ENCODE measurements around the gene RO60. TPM values are rescaled to one million over a fixed set of nuclear protein-coding genes. Genes with fewer than 3 reads are reported as not detected.

RO60 gene
- total RNA-seq, 4 donors from 2014 or later: 137 to 185 (median 150) TPM

GRCh38 chr1:193102662-193103061, 43.2 kb downstream of the RO60 start:
- ATAC-seq: no peak
- Histone ChIP-seq H3K36me3 (peaks cover 0 to 32% of the 10 kb centered on the region in 2 donors), H3K27me3 (no peaks in the 10 kb centered on the region), H3K4me1 (peaks cover 2 to 27% (median 5%) of the 10 kb centered on the region in 3 donors), H3K27ac (no peak overlapping the region), H3K9me3 (no peaks in the 10 kb centered on the region), H3K4me3 (no peak overlapping the region)
- WGBS, 2 donors (ENCODE audit: low coverage in 1 of 2): 68 to 84% methylated on average over 3 to 4 of the region's 5 CpGs
- TF ChIP-seq POLR2AphosphoS5 (IDR thresholded peaks at IDR 0.05) (no peak), CTCF (IDR thresholded peaks at IDR 0.05) (no peak)

GRCh38 chr1:193103759-193104501, 44.5 kb downstream of the RO60 start:
- Histone ChIP-seq H3K27ac (peak overlapping the region; percentile 93 to 99 (median 96)), H3K27me3 (no peaks in the 10 kb centered on the region), H3K9me3 (no peaks in the 10 kb centered on the region), H3K4me1 (peaks cover 2 to 27% (median 5%) of the 10 kb centered on the region in 3 donors), H3K4me3 (peak overlapping the region; percentile 91 to 92), H3K36me3 (peaks cover 0 to 19% of the 10 kb centered on the region in 2 donors)
- no peak for ATAC-seq
- no peak for TF ChIP-seq CTCF (IDR thresholded peaks at IDR 0.05)
- TF ChIP-seq EP300 (IDR thresholded peaks at IDR 0.05): no peak
- no peak for TF ChIP-seq POLR2AphosphoS5 (IDR thresholded peaks at IDR 0.05)
- TF ChIP-seq POLR2A (IDR thresholded peaks at IDR 0.05): no peak
- WGBS, 2 donors (ENCODE audit: low coverage in 1 of 2): 18 to 24% methylated on average over 8 to 9 of the region's 9 CpGs

GRCh38 chr1:193104502-193104906, 45.1 kb downstream of the RO60 start:
- Histone ChIP-seq H3K4me3 (peak overlapping the region; percentile 91 to 92), H3K27ac (peak overlapping the region; percentile 93 to 99 (median 96)), H3K9me3 (no peaks in the 10 kb centered on the region), H3K4me1 (peaks cover 2 to 27% (median 5%) of the 10 kb centered on the region in 3 donors), H3K36me3 (peaks cover 0 to 14% of the 10 kb centered on the region in 2 donors), H3K27me3 (no peaks in the 10 kb centered on the region)
- WGBS, 2 donors (ENCODE audit: low coverage in 1 of 2): 0% methylated on average over 7 to 11 of the region's 24 CpGs
- TF ChIP-seq POLR2AphosphoS5 (IDR thresholded peaks at IDR 0.05) (no peak), CTCF (IDR thresholded peaks at IDR 0.05) (no peak), EP300 (IDR thresholded peaks at IDR 0.05) (no peak), POLR2A (IDR thresholded peaks at IDR 0.05) (no peak)
- ATAC-seq: peak; percentile 29

GRCh38 chr1:193104907-193105820, 45.8 kb downstream of the RO60 start, which contains the start of gene GLRX2:
Gene GLRX2, minus strand, starts transcription at chr1:193105414. Its CDS starts 32 bp downstream, at chr1:193105382.
- Histone ChIP-seq H3K9me3 (no peaks in the 10 kb centered on the region), H3K27me3 (no peaks in the 10 kb centered on the region)
- 0 to 5% methylated on average over 4 to 6 of the region's 73 CpGs for WGBS, 2 donors (ENCODE audit: low coverage in 1 of 2)

More at GRCh38 chr1:193104907-193105820, 45.8 kb downstream of the RO60 start, which contains the start of gene GLRX2:
- H3K4me3 ChIP-seq: peak within 1 kb of the TSS; percentile 91 to 92
- ATAC-seq: peak; percentile 97
- TF ChIP-seq CTCF (IDR thresholded peaks at IDR 0.05) (peak in 2 of 4 experiments; percentile 1 to 49), POLR2A (IDR thresholded peaks at IDR 0.05) (peak; percentile 83 to 84), POLR2AphosphoS5 (IDR thresholded peaks at IDR 0.05) (peak; percentile 63), EP300 (IDR thresholded peaks at IDR 0.05) (no peak)
- H3K4me1 ChIP-seq: peaks cover 2 to 27% (median 5%) of the 10 kb centered on the region in 3 donors
- peak within 1 kb of the TSS; percentile 93 to 99 (median 96) for H3K27ac ChIP-seq
- H3K36me3 ChIP-seq: peaks cover 0 to 7% of the 10 kb centered on the region in 2 donors
